ENCODE data around the gene CALHM1. TPM values are rescaled to one million over a fixed set of nuclear protein-coding genes. Genes with fewer than 3 reads are reported as not detected.
A peak's percentile ranks its signal among the peaks of the same experiment; 100 is the strongest.

Gene CALHM1
- total and polyA plus RNA-seq, 2 of the 8 experiments (the other 6 are each of a cell fraction or from before 2014, with no cell fraction given), result 0.29 to 0.34 TPM

DNA sequence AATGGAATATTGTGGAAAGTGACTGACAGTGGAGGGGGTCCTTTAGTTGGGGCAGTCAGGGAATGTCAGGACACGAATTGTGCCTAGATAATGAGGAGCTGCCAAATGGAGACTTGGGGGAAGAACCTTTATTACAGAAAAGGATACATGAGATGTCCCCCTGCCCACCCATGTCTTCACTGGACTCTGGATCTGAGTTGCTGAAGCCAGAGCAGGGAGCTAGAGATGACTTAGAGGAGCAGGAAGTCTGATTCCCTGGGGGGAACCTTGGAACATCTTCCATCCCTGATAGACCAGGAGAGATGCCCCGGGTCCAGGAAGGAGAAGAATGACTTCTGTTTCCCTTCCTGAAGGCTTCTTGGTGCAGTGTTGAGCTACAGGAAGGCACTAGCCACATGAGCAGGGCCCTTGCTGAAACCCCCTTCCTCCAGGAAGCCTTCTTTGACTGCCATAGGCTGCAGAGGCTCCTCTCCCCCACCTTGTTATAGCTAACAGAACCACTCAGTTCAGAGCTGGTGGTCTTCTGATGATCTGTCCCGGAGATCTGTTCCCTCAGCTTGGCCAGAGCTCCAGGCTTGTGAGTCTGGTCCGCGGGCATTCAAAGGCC, 34.1 kb upstream of the CALHM1 start:
- DNase-seq (ENCODE audit: low read depth in 1 of 2, low spot score in 2 of 2), result no peak
- Histone ChIP-seq H3K79me1 (ENCODE audit: low read depth, low read length) (no peaks in the 10 kb centered on the region), H3K9ac (replicated peaks in 1 of 4; ENCODE audit: extremely low read depth in 1 of 4, low read depth in 3 of 4, low read length in 3 of 4) (no peak overlapping the region), H3K27ac (ENCODE audit: low read depth, low read length) (no peak overlapping the region), H3K23me2 (ENCODE audit: low read depth, low read length) (peaks cover 11% of the 10 kb centered on the region), H4K91ac (replicated peaks; ENCODE audit: insufficient read length, low read length) (no peak overlapping the region), H2AK5ac (ENCODE audit: low read depth, low read length) (no peak overlapping the region), H3K18ac (ENCODE audit: extremely low read depth, low read length) (no peak overlapping the region), H3K4me1 (replicated peaks in 1 of 4; ENCODE audit: control insufficient read depth in 3 of 4, insufficient read depth in 4 of 4, low read length in 3 of 4) (peaks cover 0 to 4% (median 3%) of the 10 kb centered on the region in 4 experiments; a peak in 5 of 7 replicates), H3K79me2 (ENCODE audit: control insufficient read depth in 1 of 2, insufficient read depth in 2 of 2, low read length in 2 of 2) (no peaks in the 10 kb centered on the region), H4K20me1 (replicated peaks in 1 of 2; ENCODE audit: control insufficient read depth in 1 of 2, insufficient read depth in 2 of 2, low read length in 2 of 2) (no peaks in the 10 kb centered on the region), H4K5ac (ENCODE audit: insufficient read length, low read depth, low read length) (no peak overlapping the region), H3K27me3 (replicated peaks in 1 of 4; ENCODE audit: control insufficient read depth in 3 of 4, extremely low read depth in 1 of 4, insufficient read depth in 3 of 4, low read length in 3 of 4) (peaks cover 8 to 36% (median 28%) of the 10 kb centered on the region in 4 experiments), H4K8ac (ENCODE audit: extremely low read depth, insufficient read depth, low read length) (no peak overlapping the region), H3K4ac (replicated peaks; ENCODE audit: insufficient read length, low read depth, low read length) (no peak overlapping the region), H2BK12ac (ENCODE audit: low read depth, low read length) (no peak overlapping the region), H3K23ac (ENCODE audit: insufficient read length) (no peak overlapping the region), H3K14ac (ENCODE audit: insufficient read length) (no peak overlapping the region), H2BK15ac (ENCODE audit: low read length) (no peak overlapping the region), H2AFZ (ENCODE audit: low read length) (no peak overlapping the region), H2BK20ac (ENCODE audit: low read length) (no peak overlapping the region), H3K56ac (replicated peaks; ENCODE audit: insufficient read length, low read depth, low read length) (no peak overlapping the region), H2BK5ac (ENCODE audit: low read depth, low read length) (no peak overlapping the region), H3K36me3 (ENCODE audit: control insufficient read depth in 2 of 4, insufficient read depth in 4 of 4, low read length in 3 of 4) (no peaks in the 10 kb centered on the region), H2BK120ac (replicated peaks; ENCODE audit: low read depth, low read length) (no peak overlapping the region), H3K4me2 (ENCODE audit: insufficient read depth in 1 of 2, low read depth in 2 of 2, low read length in 2 of 2) (peak overlapping the region; percentile 60 to 99), H3K9me3 (ENCODE audit: insufficient read depth in 2 of 2, low read depth in 1 of 2, low read length in 1 of 2) (no peaks in the 10 kb centered on the region), H3K4me3 (ENCODE audit: extremely low read depth in 1 of 4, insufficient read depth in 2 of 4, low read depth in 3 of 4, low read length in 4 of 4) (peak overlapping the region in 2 of 4 experiments; percentile 25 to 71; a peak in 3 of 8 replicates)
- FAIRE-seq, result no peak
- 72% methylated on average over 5 of the region's 5 CpGs; no CpG with 5 or more reads in 1 of the 2 experiments for WGBS, 2 experiments (ENCODE audit: extremely low coverage in 1 of 2, insufficient coverage in 1 of 2, insufficient read length in 1 of 2, insufficient replicate concordance in 2 of 2, low coverage in 1 of 2, low lambda C conversion rate in 2 of 2, missing lambda C conversion rate in 1 of 2)
- TF ChIP-seq, protein P1, sequence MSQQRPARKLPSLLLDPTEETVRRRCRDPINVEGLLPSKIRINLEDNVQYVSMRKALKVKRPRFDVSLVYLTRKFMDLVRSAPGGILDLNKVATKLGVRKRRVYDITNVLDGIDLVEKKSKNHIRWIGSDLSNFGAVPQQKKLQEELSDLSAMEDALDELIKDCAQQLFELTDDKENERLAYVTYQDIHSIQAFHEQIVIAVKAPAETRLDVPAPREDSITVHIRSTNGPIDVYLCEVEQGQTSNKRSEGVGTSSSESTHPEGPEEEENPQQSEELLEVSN (IDR thresholded peaks at IDR 0.05), result no peak
- TF ChIP-seq, protein P2, sequence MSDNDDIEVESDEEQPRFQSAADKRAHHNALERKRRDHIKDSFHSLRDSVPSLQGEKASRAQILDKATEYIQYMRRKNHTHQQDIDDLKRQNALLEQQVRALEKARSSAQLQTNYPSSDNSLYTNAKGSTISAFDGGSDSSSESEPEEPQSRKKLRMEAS (IDR thresholded peaks at IDR 0.05), result no peak
- TF ChIP-seq MAFK (IDR thresholded peaks at IDR 0.05; ENCODE audit: low read depth, low read length), result no peak
- TF ChIP-seq TEAD4 (IDR thresholded peaks at IDR 0.05; ENCODE audit: low read depth, low read length), result no peak
- POLR2A ChIA-PET (ENCODE audit: partially characterized antibody), result interaction anchor here (1.0 to 1.5 kb wide), 2 partner anchors 16 to 97 kb away, joined by 3 to 5 read pairs; partner anchors contain the start of genes ATP5MK and PDCD11
- CTCF ChIA-PET (ENCODE audit: partially characterized antibody), result interaction anchor here (0.7 to 4.6 kb wide), 20 partner anchors 8 to 110 kb away, joined by 3 to 24 read pairs (median 4); no protein-coding TSS in a partner anchor

All from H1 (cell line).